NCI-H345 treated with DMSO at 0.1 percent for 48 hours (cell line): ENCODE measurements around the gene TMEM234.

ENCODE experiments used
- DNase-seq: peaks from one replicate; lab custom pipeline; 2025; ENCODE audit not compliant: unreplicated experiment; lab: John Stamatoyannopoulos, UW

TMEM234 gene

GRCh38 chr1:32201011-32201855 is 20.9 kb downstream of the TMEM234 start:
- DNase-seq = no peak

DNA sequence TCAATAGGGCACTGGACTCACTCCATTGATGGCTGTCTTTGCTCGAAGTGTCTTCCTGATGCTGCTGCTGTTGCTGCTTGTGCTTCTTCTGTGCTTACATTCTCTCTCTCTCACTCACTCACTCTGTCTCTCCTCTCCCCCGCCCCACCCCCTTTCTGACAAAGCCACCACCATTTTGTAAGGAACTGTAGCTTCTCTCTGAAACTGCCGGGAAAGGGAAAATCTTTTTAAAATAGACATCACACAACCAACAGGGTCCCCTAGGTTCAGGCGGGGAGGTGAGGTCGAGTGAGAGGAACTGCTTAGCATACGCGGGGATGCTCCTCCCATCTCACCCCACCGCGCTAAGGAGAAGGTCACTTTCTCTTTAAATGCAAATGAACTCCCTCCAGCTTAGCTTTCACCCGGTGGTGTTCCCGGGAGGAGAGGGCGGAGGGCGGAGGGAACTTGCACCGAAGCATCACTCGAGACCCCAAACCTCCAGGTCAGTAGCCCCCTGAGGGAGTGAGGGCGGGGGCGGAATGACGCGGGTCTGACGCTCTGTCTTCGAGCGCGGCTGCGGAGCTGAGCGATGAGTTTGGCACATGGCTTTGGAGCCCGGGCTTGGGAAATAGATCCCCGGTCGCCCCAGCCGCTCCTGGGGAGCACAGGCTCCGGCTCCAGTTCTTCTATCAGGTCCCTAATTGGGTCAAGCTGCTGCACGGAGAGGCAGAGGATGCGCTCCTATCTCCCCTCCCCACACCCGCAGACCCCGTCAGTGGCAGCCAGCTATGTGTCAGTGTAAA is 21.7 kb downstream of the TMEM234 start, which contains the start of gene CCDC28B:
Gene CCDC28B, plus strand, starts transcription at position 370 of the 785 bp plus-strand sequence. CDS start 1,341 bp downstream, outside the sequence.
- peak; percentile 39 for DNase-seq

GRCh38 chr1:32199717-32200072 is 22.5 kb downstream of the TMEM234 start:
- peak; percentile 34 for DNase-seq

GRCh38 chr1:32199043-32199716 is 23.0 kb downstream of the TMEM234 start:
- DNase-seq = no peak

DNA sequence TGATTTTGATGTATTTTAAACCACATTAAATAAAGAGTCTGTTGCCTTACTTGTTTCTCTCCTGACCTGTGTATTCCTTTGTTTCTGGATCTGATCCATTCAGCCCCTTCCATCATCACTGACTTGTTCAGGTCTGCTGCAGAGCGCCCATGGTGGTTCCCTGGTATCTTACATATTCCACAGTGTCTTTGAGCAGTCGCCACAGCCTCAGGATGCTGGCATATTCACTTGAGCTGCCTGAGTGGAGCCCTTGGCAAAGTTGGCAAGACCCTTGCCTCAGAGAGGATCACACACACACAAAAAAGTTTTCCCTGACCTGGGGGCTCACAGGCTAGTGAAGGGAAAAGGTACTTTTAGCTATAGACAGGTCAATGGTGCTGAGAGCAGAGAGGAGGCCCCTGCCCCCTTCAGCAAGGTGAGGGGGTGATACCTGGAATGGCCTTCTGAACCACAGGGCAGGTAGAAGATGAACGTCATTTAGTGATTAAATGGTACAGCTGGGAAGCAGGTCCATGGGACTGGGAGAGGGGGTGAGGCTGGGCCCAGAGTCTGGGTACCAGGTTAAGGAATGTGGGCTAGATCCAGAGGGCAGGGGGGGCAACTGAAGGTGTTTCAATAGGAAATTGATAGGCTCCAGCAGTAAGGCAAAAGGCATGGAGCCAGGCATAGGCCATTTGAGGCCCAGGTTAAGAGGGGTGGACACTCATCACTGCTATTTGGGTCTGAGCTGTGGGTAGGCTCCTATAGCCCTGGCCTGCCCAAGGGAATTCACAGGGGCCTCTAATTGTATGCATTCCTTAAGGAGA is 23.7 kb downstream of the TMEM234 start:
- no peak for DNase-seq

DNA sequence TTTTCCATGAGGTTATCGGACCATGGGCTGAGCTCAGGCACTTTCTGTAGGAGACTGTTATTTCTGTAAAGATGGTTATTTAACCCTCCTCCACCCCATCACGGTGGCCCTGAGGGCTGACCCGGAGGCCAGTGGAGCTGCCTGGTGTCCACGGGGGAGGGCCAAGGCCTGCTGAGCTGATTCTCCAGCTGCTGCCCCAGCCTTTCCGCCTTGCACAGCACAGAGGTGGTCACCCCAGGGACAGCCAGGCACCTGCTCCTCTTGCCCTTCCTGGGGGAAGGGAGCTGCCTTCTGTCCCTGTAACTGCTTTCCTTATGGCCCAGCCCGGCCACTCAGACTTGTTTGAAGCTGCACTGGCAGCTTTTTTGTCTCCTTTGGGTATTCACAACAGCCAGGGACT is 24.3 kb downstream of the TMEM234 start:
- no peak for DNase-seq

DNA sequence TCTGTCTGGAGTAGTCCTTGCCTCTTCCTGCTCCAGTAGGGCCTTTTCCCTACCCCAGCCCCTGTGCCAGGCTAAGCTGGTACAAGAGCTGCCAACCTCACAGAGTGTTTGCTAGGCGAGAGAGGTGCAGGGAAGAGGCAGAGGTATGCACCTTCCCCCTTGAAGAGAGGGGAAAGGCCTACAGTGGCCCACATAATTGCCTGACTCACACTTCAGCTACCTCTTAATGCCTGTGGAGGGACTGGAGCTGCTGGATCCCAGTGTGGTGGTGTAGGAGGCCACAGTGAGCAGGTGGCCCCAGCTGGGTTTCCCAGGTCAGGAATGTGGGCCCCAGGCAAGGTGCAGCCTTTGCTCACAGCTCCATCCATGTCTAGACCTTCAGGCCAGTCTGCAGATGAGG is 25.1 kb downstream of the TMEM234 start:
- no peak for DNase-seq

GRCh38 chr1:32195972-32196823 is 26.0 kb downstream of the TMEM234 start:
- no peak for DNase-seq

DNA sequence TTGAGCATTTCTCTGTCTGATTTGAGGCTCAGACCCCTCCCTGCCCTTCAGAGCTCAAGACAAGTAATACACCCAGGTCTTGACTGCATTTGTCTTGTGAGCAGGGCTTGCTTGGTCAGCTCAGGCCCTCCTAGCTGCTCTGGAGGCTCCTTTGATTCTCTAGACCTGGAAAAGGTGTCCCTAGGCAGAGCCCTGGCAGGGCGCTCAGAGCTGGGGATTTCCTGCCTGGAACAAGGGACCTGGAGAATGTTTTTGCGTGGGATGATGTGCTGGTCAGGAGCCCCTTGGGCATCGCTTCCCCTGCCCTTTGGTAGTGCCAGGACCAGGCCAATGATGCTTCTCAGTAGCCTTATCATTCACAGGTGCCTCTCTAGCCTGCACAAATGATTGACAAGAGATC is 26.6 kb downstream of the TMEM234 start:
- no peak for DNase-seq

DNA sequence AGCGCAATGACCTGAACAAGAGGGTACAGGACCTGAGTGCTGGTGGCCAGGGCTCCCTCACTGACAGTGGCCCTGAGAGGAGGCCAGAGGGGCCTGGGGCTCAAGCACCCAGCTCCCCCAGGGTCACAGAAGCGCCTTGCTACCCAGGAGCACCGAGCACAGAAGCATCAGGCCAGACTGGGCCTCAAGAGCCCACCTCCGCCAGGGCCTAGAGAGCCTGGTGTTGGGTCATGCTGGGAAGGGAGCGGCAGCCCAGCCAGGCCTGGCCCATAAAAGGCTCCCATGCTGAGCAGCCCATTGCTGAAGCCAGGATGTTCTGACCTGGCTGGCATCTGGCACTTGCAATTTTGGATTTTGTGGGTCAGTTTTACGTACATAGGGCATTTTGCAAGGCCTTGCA is 27.2 kb downstream of the TMEM234 start:
- DNase-seq = no peak

GRCh38 chr1:32192220-32192948 is 29.8 kb downstream of the TMEM234 start:
- DNase-seq = no peak

DNA sequence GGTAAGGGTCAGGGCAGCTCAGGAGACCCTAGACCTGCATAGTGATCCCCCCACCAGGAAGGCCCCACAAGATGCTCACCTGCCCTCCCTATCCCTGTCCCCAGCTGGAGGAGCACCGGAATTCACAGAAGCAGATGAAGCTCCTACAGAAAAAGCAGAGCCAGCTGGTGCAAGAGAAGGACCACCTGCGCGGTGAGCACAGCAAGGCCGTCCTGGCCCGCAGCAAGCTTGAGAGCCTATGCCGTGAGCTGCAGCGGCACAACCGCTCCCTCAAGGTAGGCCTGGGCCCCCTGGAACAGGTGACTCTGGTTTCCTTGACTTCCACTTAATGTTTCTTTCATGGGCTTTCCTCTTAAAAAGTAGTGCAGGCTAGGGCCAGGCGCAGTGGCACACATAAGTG is 34.3 kb downstream of the TMEM234 start:
- no peak for DNase-seq

GRCh38 chr1:32186491-32186890 is 35.7 kb downstream of the TMEM234 start:
- no peak for DNase-seq

DNA sequence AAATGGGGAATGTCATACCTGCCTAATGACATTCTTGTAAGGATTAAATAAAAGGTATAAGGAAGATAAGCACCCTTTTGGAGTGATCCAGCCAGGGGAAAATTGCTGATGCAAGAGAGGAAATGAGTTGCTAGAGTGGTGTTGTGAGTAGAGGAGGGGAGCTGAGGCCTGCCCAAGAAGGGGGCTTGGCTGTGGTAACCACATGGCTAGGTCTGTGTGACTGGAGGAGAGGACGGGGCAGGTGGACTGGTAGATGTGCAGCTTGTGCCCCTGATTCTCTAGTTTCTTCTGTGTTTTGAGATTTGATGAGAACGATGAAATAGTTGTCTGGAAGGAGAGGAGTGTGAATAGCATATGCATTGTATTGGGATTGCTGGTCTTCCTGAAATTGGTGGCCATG is 36.1 kb downstream of the TMEM234 start:
- no peak for DNase-seq

DNA sequence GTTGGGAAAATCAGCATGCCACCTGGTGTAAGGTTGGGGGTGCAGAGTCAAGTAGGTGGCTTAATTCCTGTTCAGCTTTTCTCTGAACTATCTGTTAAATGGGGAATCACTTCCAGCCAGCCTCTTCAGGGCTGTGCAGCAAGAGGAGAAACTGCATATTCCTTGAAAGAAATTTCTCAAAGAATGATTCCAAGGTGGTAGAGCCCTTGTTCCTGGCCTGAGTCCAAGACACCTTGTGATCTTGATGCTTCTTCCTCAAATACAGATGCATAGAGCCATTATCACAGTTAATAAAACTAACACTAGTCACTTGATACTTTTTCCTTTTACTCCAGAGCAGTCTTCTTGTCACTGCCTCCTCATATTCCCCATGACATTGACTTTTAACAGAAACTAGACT is 37.5 kb downstream of the TMEM234 start:
- DNase-seq = no peak

GRCh38 chr1:32182060-32182459 is 40.1 kb downstream of the TMEM234 start:
- no peak for DNase-seq

DNA sequence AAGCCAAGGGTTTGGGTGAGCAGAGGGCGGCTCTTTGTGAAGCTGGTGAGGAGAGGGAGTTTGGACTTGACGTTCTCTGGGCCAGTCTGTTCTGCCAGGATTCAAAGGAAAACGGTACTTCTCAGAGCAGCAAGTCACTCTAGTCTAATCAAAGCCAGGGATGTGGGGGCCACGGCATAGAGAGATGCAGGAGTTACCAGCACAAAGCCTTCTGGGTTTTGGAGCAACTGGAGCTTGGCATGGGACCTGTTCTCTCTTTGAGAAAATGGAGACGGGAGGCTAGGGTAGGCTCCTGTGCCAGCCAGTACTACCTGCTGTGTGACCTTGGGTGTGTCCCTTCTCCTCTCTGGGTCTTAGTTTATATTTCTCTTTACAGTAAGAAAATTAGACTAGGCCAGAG is 40.6 kb downstream of the TMEM234 start:
- no peak for DNase-seq

DNA sequence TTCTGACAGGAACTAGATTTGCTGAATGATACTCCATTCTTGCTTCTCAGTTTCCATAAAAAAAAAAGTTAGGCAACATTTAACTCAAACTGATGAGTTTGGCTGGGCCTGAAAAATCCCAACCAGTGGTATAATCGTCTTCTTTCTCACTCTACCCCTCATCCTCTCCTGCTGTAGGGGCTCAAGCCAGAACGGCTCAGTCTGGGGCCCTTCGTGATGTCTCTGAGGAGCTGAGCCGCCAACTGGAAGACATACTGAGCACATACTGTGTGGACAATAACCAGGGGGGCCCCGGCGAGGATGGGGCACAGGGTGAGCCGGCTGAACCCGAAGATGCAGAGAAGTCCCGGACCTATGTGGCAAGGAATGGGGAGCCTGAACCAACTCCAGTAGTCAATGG is 41.1 kb downstream of the TMEM234 start:
- DNase-seq = no peak
